T-helper 2 cell treated with Interferon-gamma antibody and Interleukin-4, amounts not matched to agents 100 ng/mL and 5 ng/mL, for 36 hours (primary cell): ENCODE results near the gene C1QTNF2. TPM values are rescaled to one million over a fixed set of nuclear protein-coding genes. Genes with fewer than 3 reads are reported as not detected.
"Not testable (repeated sequence)": the region's sequence is repeated elsewhere in the genome, so short reads cannot be mapped to it uniquely, and the experiment has no call there.

Source experiments
- intact Hi-C: fragments of 100-400 bp; cut with micrococcal nuclease; formaldehyde crosslinking; loops from one replicate; pipeline ENCODE4 v1.15.1; 2023
- total RNA-seq: library from RNA; stranded (reverse); gene quantifications from 2 replicates; pipeline ENCODE4 v1.2.3, GENCODE V29; 2022

The C1QTNF2 gene
- total RNA-seq, 1 donor from 2014 or later: not detected

- intact Hi-C loops: loop anchor here (10.0 kb wide), 1 partner anchor 263 kb away; no protein-coding TSS in a partner anchor
Measured at GRCh38 chr5:160347448-160347847, 23.0 kb downstream of the C1QTNF2 start.

DNA sequence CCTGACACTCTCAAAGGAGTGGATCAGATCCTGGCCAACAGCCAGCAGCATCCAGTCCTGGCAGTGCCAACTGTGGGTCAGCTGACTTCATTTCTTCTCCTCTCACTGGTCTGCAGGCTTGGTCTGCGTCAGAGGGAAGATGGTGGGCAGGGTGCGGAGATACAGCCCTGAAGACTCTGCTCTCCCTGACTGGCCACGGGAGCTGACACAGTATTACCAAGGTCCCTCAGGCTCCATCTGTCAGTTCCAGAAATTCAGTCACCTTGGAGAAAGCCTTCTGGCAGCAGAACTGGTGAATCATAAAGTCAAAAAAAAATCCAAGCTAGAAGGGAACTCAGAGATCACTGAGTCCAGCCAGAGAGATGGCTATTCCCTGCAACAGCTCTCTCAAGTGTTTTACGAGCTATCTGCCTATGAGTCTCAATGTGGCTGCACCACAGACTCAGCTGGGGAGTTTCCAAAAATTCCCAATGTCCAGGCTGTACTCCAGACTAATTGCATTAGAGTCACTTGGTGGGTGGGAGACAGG lies 27.9 kb downstream of the C1QTNF2 start:
- intact Hi-C loops: loop anchor here (10.0 kb wide), 1 partner anchor 258 kb away; no protein-coding TSS in a partner anchor

GRCh38 chr5:160341309-160341870 lies 29.0 kb downstream of the C1QTNF2 start:
- intact Hi-C loops: loop anchor here (10.0 kb wide), 1 partner anchor 257 kb away; no protein-coding TSS in a partner anchor

GRCh38 chr5:160340513-160340912 lies 29.9 kb downstream of the C1QTNF2 start:
- intact Hi-C loops: loop anchor here (10.0 kb wide), 1 partner anchor 256 kb away; no protein-coding TSS in a partner anchor

GRCh38 chr5:160339406-160340130 lies 30.9 kb downstream of the C1QTNF2 start:
- intact Hi-C loops: loop anchor here (10.0 kb wide), 1 partner anchor 255 kb away; no protein-coding TSS in a partner anchor

DNA sequence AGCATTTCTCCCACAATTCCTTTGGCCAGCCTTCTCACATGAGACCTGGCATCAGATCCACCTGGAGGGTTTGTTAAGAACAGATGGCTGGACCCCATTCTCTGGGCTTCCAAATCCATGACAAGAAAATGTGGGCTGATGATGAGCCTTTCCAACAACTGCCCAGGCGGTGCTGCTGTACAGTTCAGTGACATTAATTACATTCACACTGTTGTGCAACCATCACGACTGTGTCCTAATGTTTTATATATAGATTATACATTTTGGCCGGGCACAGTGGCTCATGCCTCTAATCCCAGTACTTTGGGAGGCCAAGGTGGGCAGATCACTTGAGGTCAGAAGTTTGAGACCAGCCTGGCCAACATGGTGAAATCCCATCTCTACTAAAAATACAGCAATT lies 35.7 kb downstream of the C1QTNF2 start:
- intact Hi-C loops: not testable (repeated sequence)

GRCh38 chr5:160333721-160334120 lies 36.7 kb downstream of the C1QTNF2 start:
- intact Hi-C loops: no loop called here

DNA sequence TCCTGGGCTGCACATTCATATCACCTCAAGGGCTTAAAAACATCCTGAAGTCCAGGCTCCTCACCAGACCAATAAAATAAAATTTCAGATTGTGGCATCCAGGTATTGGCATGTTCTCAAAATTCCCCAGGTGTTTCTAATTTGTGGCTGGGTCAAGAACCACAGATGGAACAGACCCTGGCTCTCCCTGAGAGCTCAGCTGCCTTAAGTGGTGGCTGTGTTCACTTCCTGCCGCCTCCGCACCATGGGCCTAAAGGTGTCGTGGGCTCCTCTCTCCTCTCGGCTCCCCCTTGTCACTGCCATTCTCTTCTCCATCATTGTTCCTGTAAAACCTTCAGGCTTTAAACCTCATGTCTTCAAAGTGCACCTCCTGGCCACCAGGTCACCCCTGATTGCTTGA lies 40.2 kb downstream of the C1QTNF2 start:
- intact Hi-C loops: no loop called here

- intact Hi-C loops: no loop called here
Measured at GRCh38 chr5:160327818-160328217, 42.6 kb downstream of the C1QTNF2 start.

- intact Hi-C loops: no loop called here
Measured at GRCh38 chr5:160326981-160327380, 43.4 kb downstream of the C1QTNF2 start.

- intact Hi-C loops: no loop called here
Measured at GRCh38 chr5:160325716-160326115, 44.7 kb downstream of the C1QTNF2 start.

DNA sequence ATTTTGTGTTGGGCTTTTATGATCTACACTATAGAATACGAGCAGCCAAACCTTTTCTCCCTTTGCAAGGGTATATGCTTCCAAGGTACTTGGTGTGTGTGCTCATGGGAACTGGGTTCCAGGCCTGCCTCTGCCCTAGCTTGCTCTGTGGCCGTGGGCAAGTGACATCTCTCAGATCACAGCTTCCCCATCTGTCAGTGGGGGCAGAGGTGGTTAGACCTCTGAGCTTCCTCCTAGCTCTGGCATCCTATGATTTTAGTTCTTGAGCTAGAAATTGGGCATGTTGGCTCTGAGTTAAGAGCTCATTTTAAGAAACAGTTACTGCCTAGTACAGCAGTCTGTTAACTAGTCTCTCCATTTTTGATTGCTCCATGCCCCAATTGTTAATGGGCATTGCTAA lies 45.5 kb downstream of the C1QTNF2 start:
- intact Hi-C loops: no loop called here

GRCh38 chr5:160318409-160318808 lies 52.0 kb downstream of the C1QTNF2 start:
- intact Hi-C loops: no loop called here

DNA sequence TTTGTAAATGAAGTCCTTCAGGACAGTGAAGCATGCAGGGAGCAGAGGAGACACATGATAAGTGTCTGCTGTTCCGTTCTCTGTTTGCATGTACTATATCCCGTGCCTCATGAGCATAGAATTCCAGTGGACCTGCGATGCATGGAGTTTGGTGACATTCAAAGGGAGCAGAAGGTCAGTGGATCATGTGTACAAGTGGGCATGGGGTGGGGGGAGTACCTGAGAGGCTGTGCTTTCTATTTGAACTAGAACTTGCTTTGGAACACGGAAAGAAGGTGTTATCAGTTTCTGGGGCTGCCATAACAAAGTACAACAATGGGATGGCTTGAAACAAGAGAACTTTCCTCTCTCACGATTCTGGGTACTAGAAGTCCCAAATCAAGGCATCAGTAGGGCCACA lies 53.0 kb downstream of the C1QTNF2 start:
- intact Hi-C loops: no loop called here

GRCh38 chr5:160315968-160316367 lies 54.5 kb downstream of the C1QTNF2 start:
- intact Hi-C loops: no loop called here

DNA sequence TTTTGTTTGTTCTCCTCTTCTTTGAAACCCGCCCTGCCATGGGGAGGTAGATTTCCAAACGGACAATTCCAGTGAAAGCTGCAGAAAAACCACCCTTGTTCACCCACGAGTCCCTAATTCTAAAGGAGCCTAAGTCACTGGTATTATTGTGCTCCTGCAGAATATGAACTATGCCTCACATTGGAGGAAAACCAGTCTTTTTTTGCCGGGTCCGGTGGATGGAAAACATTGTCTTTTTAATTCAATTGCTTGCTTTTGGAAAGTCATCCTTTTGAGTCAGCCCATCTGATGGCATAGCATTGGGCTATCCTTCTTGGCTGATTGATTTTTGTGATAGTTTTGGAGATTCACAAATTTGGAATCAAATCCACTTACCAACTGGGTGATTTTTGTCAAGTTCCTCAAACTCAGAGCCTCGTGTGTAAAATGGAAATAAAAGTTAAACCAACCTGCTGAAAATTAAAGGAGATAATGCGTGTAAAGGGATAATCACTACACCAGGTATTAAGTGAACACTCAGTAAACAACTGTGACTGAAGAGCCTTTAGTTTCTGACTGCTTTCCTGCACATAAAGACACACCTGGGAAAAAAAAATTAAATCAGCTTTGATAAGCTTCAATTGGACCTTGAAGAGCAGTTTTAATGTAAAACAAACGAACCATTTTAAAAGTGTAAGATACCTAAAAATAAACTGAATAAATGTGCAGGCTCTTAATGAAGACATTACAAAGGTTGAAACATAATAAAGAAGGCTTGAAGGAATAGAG lies 57.3 kb downstream of the C1QTNF2 start:
- intact Hi-C loops: no loop called here

- intact Hi-C loops: no loop called here
Measured at GRCh38 chr5:160312134-160312959, 58.1 kb downstream of the C1QTNF2 start, which contains the start of gene CCNJL. CCNJL (minus strand) TSS chr5:160312564; CDS start chr5:160311923, 641 bp downstream.

- intact Hi-C loops: no loop called here
Measured at GRCh38 chr5:160311491-160312133, 58.8 kb downstream of the C1QTNF2 start.

DNA sequence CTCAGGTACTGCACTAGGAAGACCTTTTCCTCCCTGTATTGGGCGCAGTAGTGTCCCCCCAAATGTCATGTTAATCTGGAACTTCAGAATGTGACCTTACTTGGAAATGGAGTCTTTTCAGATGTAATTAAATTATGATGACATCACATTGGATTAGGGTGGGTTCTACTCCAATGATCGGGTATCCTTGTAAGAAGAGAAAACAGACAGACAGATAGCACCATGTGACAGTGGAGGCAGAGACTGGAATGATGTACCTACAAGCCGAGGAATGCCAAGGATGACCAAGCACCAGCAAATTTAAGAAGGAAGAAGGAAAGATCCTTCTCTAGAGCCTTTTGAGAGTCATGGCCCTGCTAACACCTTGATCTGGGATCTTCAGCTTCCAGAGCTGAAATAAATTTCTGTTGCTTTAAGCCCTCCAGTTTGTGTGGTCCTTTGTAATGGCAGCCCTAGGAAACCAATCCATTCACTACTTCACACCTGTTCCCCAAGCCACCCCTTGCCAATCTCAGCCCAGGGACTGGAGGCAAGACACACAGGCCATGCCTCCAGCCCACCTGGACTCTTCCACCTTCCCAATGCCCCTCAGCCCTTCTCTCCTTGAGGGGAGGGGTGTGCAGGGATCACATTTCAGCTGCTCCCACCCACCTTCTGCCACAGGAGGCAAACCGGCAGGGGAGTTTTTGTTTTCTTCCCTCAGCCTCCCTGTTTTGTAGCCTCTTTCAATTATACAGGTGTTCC lies 59.7 kb downstream of the C1QTNF2 start:
- intact Hi-C loops: no loop called here

DNA sequence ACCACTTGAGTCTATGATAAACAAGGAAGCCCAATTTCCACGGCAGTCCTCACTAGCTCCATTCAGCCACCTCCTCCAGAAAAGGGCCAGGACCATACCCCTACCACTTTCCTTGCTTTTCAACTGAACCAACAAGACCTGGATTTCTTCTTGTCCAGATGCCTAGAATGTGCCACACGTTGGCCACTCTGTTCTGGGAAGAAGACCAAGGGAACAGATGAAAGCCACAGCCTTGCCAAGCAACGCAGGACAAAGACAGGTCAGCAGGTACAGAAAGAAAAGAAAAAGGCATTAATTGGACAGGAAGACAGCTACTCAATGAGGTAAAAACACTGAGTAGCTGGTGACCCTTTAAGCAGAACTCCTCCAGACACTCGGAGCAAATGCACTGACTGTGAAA lies 60.3 kb downstream of the C1QTNF2 start:
- intact Hi-C loops: no loop called here
